ENCODE data around the gene DNAJB2. TPM values are rescaled to one million over a fixed set of nuclear protein-coding genes. Genes with fewer than 3 reads are reported as not detected.

The DNAJB2 gene
- total and polyA plus RNA-seq, 2 of the 8 experiments (the other 6 are each of a cell fraction or from before 2014, with no cell fraction given), result 21.0 to 26.3 TPM

DNA sequence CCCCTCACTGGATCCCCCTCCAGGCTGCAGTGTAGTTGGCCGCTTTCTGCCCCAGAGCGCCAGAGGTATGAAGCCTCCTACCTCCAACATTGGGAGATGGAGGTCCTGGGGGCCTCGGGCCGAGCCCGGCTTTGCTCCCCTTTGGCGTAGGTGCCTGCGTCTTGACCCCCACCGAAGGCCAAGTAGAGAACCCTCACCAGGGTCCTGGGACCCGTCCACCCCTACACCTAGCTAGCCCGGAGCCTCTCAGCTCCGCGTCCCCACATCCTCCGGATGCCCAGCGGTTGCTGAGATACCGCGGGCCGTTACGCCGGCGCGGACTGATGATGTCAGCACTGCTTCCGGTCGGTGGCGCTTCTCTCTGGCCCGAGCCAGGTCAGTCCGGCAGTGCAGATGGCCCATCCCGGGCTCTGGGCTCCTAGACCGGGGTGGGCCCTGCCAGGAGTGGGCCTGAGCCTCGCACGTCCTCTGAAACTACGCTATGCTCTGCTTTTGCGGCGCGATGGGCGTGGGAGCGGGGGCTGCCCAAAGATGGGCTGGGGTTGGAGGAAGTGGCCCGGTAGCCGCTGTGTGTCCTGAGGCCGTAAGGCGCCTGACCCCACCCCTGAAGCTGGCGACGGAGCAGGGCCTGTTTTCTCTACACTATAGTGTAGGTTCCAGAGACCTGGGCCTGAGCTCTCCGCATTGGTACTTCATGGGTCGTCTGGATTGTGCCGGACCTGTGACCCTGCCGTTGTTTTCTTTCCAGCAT, 33.8 kb upstream of the DNAJB2 start, which contains the start of the genes GLB1L and STK16 (continued):
- TF ChIP-seq JUND (IDR thresholded peaks at IDR 0.05; ENCODE audit: low read length) (no peak; the same call in 1 of the 2 replicates), JUN (IDR thresholded peaks at IDR 0.05; ENCODE audit: low read depth, low read length) (peak; percentile 72), TAF1 (IDR thresholded peaks at IDR 0.05; ENCODE audit: low read depth, low read length) (peak; percentile 96), TCF12 (IDR thresholded peaks at IDR 0.05; ENCODE audit: low read depth, low read length) (0 out of 2 replicates have a peak, but pooled peaks have one; percentile 27), SIX5 (IDR thresholded peaks at IDR 0.05; ENCODE audit: low read depth, low read length) (no peak), TAF7 (optimal IDR thresholded peaks at IDR 0.05; ENCODE audit: borderline replicate concordance, low read depth, low read length) (peak; percentile 74), SAP30 (IDR thresholded peaks at IDR 0.05; ENCODE audit: insufficient read depth, insufficient replicate concordance, low read length) (peak; percentile 92), GABPA (IDR thresholded peaks at IDR 0.05; ENCODE audit: borderline replicate concordance, insufficient read depth, low read length) (peak; percentile 84; the same call in 1 of the 2 replicates), EGR1 (IDR thresholded peaks at IDR 0.05; ENCODE audit: borderline replicate concordance, low read depth, low read length) (no peak), POLR2A (IDR thresholded peaks at IDR 0.05; ENCODE audit: control extremely low read depth in 1 of 2, low read depth in 2 of 2, low read length in 2 of 2) (peak in 1 of 2 experiments; percentile 91; a peak in 2 of 3 replicates), ASH2L (IDR thresholded peaks at IDR 0.05; ENCODE audit: low read length) (peak; percentile 91), SIN3A (conservative IDR thresholded peaks at IDR 0.05 in 1 of 2, IDR thresholded peaks at IDR 0.05 in 1 of 2; ENCODE audit: low read depth in 1 of 2, low read length in 2 of 2) (peak; percentile 57 to 94; a peak in 3 of 4 replicates)
- TF ChIP-seq, protein P1, sequence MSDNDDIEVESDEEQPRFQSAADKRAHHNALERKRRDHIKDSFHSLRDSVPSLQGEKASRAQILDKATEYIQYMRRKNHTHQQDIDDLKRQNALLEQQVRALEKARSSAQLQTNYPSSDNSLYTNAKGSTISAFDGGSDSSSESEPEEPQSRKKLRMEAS (IDR thresholded peaks at IDR 0.05), result peak; percentile 53

Measured in H1 (cell line).